Measurements from ENCODE around the gene BLOC1S1.

GRCh38 chr12:55687746-55688145 is 28.1 kb upstream of the BLOC1S1 start:
- TF ChIP-seq POLR2AphosphoS5 (IDR thresholded peaks at IDR 0.05; ENCODE audit: low read length): no peak
- TF ChIP-seq MAX (IDR thresholded peaks at IDR 0.05; ENCODE audit: low read depth, low read length): no peak
- no peak for TF ChIP-seq EZH2 (IDR thresholded peaks at IDR 0.05; ENCODE audit: borderline replicate concordance, control insufficient read depth, low read depth, low read length)
- TF ChIP-seq CTCF (IDR thresholded peaks at IDR 0.05 in 2 of 3, conservative IDR thresholded peaks at IDR 0.05 in 1 of 3; ENCODE audit: control insufficient read depth in 2 of 3, extremely low read depth in 1 of 3, insufficient read depth in 1 of 3, low read depth in 3 of 3, low read length in 3 of 3): no peak
- no peak for TF ChIP-seq IKZF2 (IDR thresholded peaks at IDR 0.05)
- no peak for TF ChIP-seq POLR2A (IDR thresholded peaks at IDR 0.05; ENCODE audit: low read depth, low read length)
- no peak for TF ChIP-seq E4F1 (IDR thresholded peaks at IDR 0.05; ENCODE audit: borderline replicate concordance, partially characterized antibody)
- no peak for TF ChIP-seq SPI1 (IDR thresholded peaks at IDR 0.05; ENCODE audit: borderline replicate concordance, insufficient read depth, low read depth, low read length)
- no peak for TF ChIP-seq HDAC2 (IDR thresholded peaks at IDR 0.05)
- no peak for TF ChIP-seq PKNOX1 (IDR thresholded peaks at IDR 0.05)

Measured in GM12878 (cell line).